Tracheal epithelial cell (primary cell): Measurements from ENCODE around the gene MED26. TPM values are rescaled to one million over a fixed set of nuclear protein-coding genes. Genes with fewer than 3 reads are reported as not detected.

Experiments
- total RNA-seq: library from RNA; depleted of rRNA; stranded (reverse); fragments of >200 nt; gene quantifications from 2 replicates; pipeline ENCODE4 v1.2.1, GENCODE V29; 2014

Gene MED26, protein sequence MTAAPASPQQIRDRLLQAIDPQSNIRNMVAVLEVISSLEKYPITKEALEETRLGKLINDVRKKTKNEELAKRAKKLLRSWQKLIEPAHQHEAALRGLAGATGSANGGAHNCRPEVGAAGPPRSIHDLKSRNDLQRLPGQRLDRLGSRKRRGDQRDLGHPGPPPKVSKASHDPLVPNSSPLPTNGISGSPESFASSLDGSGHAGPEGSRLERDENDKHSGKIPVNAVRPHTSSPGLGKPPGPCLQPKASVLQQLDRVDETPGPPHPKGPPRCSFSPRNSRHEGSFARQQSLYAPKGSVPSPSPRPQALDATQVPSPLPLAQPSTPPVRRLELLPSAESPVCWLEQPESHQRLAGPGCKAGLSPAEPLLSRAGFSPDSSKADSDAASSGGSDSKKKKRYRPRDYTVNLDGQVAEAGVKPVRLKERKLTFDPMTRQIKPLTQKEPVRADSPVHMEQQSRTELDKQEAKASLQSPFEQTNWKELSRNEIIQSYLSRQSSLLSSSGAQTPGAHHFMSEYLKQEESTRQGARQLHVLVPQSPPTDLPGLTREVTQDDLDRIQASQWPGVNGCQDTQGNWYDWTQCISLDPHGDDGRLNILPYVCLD
- 3.1 and 3.6 TPM in 2 replicates for total RNA-seq

DNA sequence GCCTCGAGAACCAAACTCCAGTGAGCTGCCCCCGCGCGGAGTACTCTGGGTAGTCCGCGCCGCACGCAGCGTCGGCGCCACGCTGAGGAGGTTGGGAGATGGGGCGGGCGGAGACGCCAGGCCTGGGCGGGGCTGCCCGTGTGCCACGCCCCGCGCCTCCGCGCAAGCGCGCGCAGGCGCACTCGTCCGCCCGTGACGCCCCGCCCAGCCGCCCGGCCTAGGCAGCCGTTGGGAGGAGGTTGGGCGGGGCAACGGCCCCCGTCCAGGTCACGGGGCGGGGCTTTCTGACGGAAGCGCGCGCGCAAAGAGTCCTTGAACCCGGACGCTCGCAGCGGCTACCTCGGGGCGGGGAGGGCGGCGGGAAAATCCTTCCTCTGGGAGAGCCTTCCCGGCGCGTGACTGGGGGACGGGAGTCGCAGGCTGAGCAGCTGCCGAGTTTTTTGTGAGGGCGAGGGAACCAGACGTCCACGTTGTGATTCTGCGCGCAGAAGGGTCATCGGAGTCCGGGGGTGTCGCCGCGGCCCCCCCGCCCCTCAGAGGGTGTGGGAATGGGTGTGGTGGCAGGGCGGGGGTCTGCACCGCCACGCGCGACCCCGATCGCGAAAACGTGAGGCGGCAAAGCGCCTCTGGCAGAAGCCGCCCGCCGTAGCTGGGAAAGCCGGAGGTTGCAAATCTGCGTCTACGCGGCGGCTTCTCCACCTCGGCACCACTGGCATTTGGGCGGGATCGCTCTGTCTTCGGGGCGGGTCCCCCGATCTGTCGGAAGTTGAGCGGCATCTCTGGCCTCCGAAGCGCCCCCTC, at the start of gene MED26:
TSS of gene MED26 (minus strand) at position 22 of the 801 bp plus-strand sequence. CDS start 261 bp downstream, outside the sequence.

DNA sequence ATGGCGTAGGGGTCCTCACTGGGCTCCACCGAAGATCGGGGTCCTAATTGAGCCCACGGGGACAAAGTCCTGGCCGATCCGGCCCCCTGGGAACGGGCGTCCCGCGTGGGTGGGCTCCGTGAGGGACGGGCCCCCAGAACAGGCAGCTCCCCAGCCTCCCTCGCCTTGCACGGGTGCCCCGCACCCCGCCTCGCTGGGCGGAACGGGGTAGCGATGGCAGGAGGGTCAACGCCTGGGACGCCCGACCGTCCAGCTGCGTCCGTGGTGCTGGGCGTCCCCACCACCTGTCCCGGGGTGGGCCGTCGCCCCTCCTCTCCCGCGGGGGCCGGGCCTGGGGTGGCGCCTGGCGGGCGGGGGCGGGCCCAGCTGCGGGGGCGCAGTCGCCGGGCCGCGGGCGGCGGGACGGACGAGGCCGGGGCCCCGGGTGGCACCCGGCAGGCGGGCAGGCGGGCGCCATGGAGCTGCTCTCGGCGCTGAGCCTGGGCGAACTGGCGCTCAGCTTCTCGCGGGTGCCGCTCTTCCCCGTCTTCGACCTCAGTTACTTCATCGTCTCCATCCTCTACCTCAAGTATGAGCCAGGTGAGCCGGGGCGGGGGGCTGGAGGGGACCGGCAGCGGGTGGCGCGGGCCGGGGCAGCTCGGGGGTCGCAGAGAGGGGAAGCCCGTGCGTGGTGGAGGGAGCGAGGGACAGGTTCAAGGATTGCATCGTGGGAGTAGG, 32.9 kb upstream of the MED26 start, which contains the start of gene TMEM38A:
TSS of gene TMEM38A (plus strand) at position 377 of the 717 bp plus-strand sequence. CDS start at position 456, 79 bp downstream.

DNA sequence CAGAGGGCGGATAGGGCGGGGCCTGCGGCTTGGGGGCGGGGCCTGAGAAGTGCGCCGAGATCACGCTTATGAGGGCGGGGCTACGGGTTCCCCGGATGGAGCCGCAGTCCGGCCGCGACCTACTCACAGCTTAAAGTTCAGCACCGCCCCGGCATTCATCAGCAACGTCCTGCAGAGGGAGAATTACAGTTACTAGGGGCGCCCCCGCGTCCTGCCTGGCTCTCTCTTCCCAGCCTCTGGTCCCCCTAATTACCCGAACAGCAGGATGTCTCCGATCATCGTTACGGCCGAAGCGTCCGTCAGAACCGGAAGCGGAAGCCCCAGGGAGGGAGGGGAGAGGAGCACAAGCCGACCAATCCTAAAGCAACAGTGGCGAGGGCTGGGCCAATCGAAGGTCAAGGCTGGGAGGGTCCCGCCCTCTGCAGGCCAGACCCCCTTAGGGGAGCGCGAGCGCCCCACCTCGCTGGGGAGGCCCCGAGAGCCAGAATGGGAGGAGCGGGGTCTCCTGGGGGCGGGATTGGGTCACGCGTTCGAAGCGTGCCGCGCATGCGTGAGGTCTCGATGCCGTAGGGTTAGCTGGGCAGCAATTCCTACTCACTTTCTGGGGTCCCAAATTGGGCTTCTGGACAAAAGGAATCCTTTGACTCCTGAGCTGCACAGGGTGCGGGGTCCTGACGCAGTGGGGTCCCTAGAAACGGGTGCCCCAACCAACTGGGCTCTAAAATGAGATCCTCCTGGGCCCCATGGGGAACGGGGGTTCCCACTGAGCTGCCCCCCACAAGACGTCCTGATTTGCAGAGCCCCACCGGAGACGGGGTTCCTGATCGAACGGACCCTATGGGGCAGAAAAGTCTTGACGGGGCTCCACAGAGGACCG, 32.1 kb upstream of the MED26 start, which contains the start of gene SMIM7:
TSS of gene SMIM7 (minus strand) at position 313 of the 877 bp plus-strand sequence. CDS start at position 279, 34 bp downstream.

DNA sequence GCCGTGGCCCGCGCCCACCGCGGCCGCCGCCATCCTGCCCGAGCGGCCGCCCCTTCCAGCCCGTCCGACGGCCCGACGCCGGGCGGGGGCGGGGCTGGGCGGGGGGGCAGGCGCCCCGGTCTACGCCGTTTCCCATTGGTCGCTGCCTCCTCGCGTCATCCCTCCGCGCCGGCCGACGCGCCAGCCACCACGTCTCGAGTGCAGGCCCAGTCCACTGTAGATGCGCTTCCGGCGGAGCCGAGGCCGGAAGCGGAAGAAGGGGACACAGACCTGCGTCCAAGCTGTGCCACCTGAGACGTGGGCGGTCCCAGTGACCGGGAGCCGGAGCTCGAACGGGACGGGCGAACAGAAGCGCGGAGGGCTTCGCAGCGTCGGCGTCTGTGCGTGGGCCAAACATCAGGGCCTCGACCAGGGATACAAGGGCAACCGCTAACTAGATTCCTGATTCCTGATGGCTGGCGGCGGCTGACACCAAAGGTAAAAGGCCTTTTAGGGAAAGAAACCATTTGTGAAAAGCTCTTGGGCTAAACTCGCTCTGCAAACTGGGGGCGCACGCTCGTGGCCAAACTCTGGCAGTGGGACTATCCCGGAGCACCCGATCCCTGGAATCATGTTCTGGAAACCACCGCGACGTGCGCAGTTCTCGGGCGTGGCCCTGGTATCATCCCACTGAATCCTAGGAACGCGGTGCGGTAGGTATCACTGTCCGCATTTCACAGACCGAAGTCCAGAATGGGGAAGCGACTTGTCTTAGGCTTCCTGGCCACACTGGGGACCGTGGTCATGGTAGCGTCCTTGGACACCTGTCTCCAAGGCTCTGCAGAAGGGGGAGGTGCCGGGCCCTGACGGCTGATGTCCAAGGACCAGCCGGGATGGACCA, 55.4 kb downstream of the MED26 start, which contains the start of gene SLC35E1:
TSS of gene SLC35E1 (minus strand) at position 84 of the 880 bp plus-strand sequence. CDS start at position 33, 51 bp downstream.

DNA sequence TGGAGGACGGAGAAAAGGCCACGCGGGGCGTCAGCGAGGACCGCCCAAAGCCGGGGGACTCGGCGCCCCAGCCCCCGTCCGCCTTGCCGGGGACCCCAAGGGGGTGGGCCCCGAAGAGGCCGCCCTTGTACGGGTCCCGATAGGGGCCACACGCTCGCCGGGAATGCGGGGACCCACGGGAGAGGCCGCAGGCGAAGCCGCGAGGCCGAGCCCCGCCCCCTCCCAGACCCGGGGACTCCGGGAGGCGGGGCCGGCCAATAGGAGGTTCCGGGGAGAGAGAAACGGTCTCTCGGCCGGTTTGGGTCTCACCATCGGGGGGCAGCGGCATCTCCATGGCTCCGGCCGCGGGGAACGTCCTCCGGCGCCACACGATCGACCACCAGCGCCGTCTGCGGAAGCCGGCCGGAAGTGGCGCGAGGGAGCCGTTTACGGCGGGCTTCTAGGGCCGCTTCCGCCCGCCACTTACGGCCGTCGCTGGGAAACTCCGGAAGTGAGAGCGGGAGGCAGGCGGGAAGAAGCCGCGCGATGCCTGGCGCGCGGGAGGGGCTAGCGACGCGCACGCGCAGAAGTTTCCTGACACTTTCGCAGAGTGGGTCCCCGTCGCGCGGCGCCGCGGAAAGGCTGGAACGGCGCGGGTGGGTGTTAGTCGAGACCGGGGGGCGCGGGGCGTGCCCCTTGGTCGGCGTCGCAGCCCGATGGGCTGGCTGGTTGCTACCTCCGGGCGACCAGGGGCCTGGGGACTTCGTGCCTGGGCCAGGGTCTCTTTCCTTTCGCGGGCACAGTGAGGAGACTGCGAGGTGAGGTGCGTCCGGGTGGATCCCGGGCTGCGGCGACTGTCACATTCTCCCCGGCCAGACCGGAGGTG, 85.7 kb downstream of the MED26 start, which contains the start of gene CHERP:
TSS of gene CHERP (minus strand) at position 393 of the 865 bp plus-strand sequence. CDS start at position 334, 59 bp downstream.

Other genes with a start within 250 kb of the MED26 start
- 6.2 and 7.2 TPM in 2 replicates for gene EPS15L1, start 156.2 kb downstream of the MED26 start, total RNA-seq
- 0.64 TPM in 1 of 2 replicates, not detected in the other for gene CALR3, start 132.0 kb downstream of the MED26 start, total RNA-seq
- gene C19orf44, start 131.8 kb downstream of the MED26 start, total RNA-seq: 1.2 and 2.8 TPM in 2 replicates
- 3.4 and 4.1 TPM in 2 replicates for gene CHERP, start 85.8 kb downstream of the MED26 start, total RNA-seq
- 22.4 and 34.9 TPM in 2 replicates for gene SLC35E1, start 55.8 kb downstream of the MED26 start, total RNA-seq
- gene SMIM7, start 31.9 kb upstream of the MED26 start, total RNA-seq: 71.6 and 84.8 TPM in 2 replicates
- 7.7 and 8.5 TPM in 2 replicates for gene TMEM38A, start 32.9 kb upstream of the MED26 start, total RNA-seq
- under 0.01 and 0.21 TPM in 2 replicates for gene NWD1, start 91.6 kb upstream of the MED26 start, total RNA-seq
- 16.2 and 28.2 TPM in 2 replicates for gene SIN3B, start 201.2 kb upstream of the MED26 start, total RNA-seq